H1 (cell line): ENCODE results near the gene GMEB1. TPM values are rescaled to one million over a fixed set of nuclear protein-coding genes. Genes with fewer than 3 reads are reported as not detected.

Experiments used
- CTCF ChIA-PET: fragments of 300-600 bp; sonication (Branson Sonifier 250); formaldehyde crosslinking; loops from one replicate; lab custom pipeline; 2021; ENCODE audit not compliant: partially characterized antibody; lab: Charles Lee
- POLR2A ChIA-PET: fragments of 300-600 bp; sonication (Branson Sonifier 250); formaldehyde crosslinking; loops from one replicate; lab custom pipeline; 2021; ENCODE audit warnings: inconsistent platforms; ENCODE audit not compliant: partially characterized antibody; lab: Charles Lee
- DNase-seq, 2 experiments: peaks; one replicate each; pipeline versions ENCODE4 v3.0.0 to v3.0.0-alpha.2; 2010 to 2022; ENCODE audit warnings: low spot score in 2 of 2, low read depth in 1 of 2, mixed read lengths in 1 of 2
- FAIRE-seq: peaks from 2 replicates; lab custom pipeline; 2011; peaks lifted over from hg19 to GRCh38; lab: Jason Lieb, UNC
- H2AFZ ChIP-seq: 2 replicates; pipeline ENCODE4 v1.8.1; 2012; ENCODE audit warnings: low read length, inconsistent platforms
- H2AK5ac ChIP-seq: 2 replicates; pipeline ENCODE4 v1.6.1; 2013; ENCODE audit warnings: low read depth, low read length
- H2BK120ac ChIP-seq: replicated peaks from 2 replicates; pipeline ENCODE3; 2013; ENCODE audit warnings: low read depth, low read length, inconsistent platforms
- H2BK12ac ChIP-seq: 2 replicates; pipeline ENCODE4 v1.6.1; 2013; ENCODE audit warnings: low read depth, low read length
- H2BK15ac ChIP-seq: 2 replicates; pipeline ENCODE4 v1.6.1; 2013; ENCODE audit warnings: low read length
- H2BK20ac ChIP-seq: 2 replicates; pipeline ENCODE4 v1.6.1; 2013; ENCODE audit warnings: low read length
- H2BK5ac ChIP-seq: 2 replicates; pipeline ENCODE4 v1.6.1; 2013; ENCODE audit warnings: low read depth, low read length
- H3K14ac ChIP-seq: 2 replicates; pipeline ENCODE4 v1.6.1; 2013; ENCODE audit warnings: inconsistent platforms; ENCODE audit not compliant: insufficient read length
- H3K18ac ChIP-seq: 2 replicates; pipeline ENCODE4 v1.6.1; 2013; ENCODE audit warnings: low read length; ENCODE audit errors: extremely low read depth
- H3K23ac ChIP-seq: 2 replicates; pipeline ENCODE4 v1.6.1; 2013; ENCODE audit warnings: inconsistent platforms; ENCODE audit not compliant: insufficient read length
- H3K23me2 ChIP-seq: 2 replicates; pipeline ENCODE4 v1.6.1; 2013; ENCODE audit warnings: low read depth, low read length
- H3K27ac ChIP-seq: 2 replicates; pipeline ENCODE4 v1.6.1; 2011; ENCODE audit warnings: low read depth, low read length, inconsistent platforms
- H3K27me3 ChIP-seq, 4 experiments: replicated peaks in 1 of 4; 1 replicate in 1 of 4; 2 replicates in 3 of 4; pipeline versions ENCODE4 v1.6.1 to v1.8.1; 2011 to 2013; ENCODE audit warnings: low read length in 3 of 4, mild to moderate bottlenecking in 3 of 4, inconsistent platforms in 2 of 4, mixed read lengths in 2 of 4, moderate library complexity in 1 of 4; ENCODE audit not compliant: control insufficient read depth in 3 of 4, insufficient read depth in 3 of 4; ENCODE audit errors: extremely low read depth in 1 of 4
- H3K36me3 ChIP-seq, 4 experiments: 2 replicates each; pipeline versions ENCODE4 v1.6.1 to v1.8.1; 2011 to 2013; ENCODE audit warnings: mild to moderate bottlenecking in 4 of 4, low read length in 3 of 4, moderate library complexity in 2 of 4, control low read depth in 1 of 4, inconsistent platforms in 1 of 4; ENCODE audit not compliant: insufficient read depth in 4 of 4, control insufficient read depth in 2 of 4
- H3K4ac ChIP-seq: replicated peaks from 2 replicates; pipeline ENCODE3; 2013; ENCODE audit warnings: low read length, low read depth, mixed read lengths, inconsistent platforms; ENCODE audit not compliant: insufficient read length
- H3K4me1 ChIP-seq, 4 experiments: replicated peaks in 1 of 4; 1 replicate in 1 of 4; 2 replicates in 3 of 4; pipeline versions ENCODE4 v1.6.1 to v1.8.1; 2011 to 2013; ENCODE audit warnings: low read length in 3 of 4, inconsistent platforms in 2 of 4, mixed read lengths in 1 of 4; ENCODE audit not compliant: insufficient read depth in 4 of 4, control insufficient read depth in 3 of 4
- H3K4me2 ChIP-seq, 2 experiments: 2 replicates each; pipeline versions ENCODE4 v1.6.1 to v1.8.1; 2011 to 2013; ENCODE audit warnings: low read depth in 2 of 2, low read length in 2 of 2, control low read depth in 1 of 2, inconsistent platforms in 1 of 2, mild to moderate bottlenecking in 1 of 2; ENCODE audit not compliant: insufficient read depth in 1 of 2
- H3K4me3 ChIP-seq, 4 experiments: fragments of 200-600, 300-600 bp in 1 of 4; sonication (generic), shearing (Covaris generic), sonication (Bioruptor Twin) in 1 of 4; 2 replicates each; pipeline versions ENCODE4 v1.5.1 to v1.8.1; 2011 to 2016; ENCODE audit warnings: low read length in 4 of 4, low read depth in 3 of 4, control low read depth in 2 of 4, inconsistent platforms in 2 of 4, mild to moderate bottlenecking in 2 of 4, mixed read lengths in 1 of 4, moderate library complexity in 1 of 4; ENCODE audit not compliant: insufficient read depth in 2 of 4; ENCODE audit errors: extremely low read depth in 1 of 4
- H3K56ac ChIP-seq: replicated peaks from 2 replicates; pipeline ENCODE3; 2013; ENCODE audit warnings: low read depth, mild to moderate bottlenecking, mixed read lengths, low read length, inconsistent platforms; ENCODE audit not compliant: insufficient read length
- H3K79me1 ChIP-seq: 2 replicates; pipeline ENCODE4 v1.6.1; 2013; ENCODE audit warnings: low read depth, low read length, control low read depth
- H3K79me2 ChIP-seq, 2 experiments: 2 replicates each; pipeline versions ENCODE4 v1.6.1 to v1.8.1; 2012 to 2013; ENCODE audit warnings: low read length in 2 of 2, mild to moderate bottlenecking in 2 of 2, inconsistent platforms in 1 of 2; ENCODE audit not compliant: insufficient read depth in 2 of 2, control insufficient read depth in 1 of 2
- H3K9ac ChIP-seq, 4 experiments: replicated peaks in 1 of 4; 1 replicate in 1 of 4; 2 replicates in 3 of 4; pipeline versions ENCODE4 v1.6.1 to v1.8.1; 2011 to 2013; ENCODE audit warnings: low read depth in 3 of 4, low read length in 3 of 4, control low read depth in 2 of 4, mild to moderate bottlenecking in 2 of 4, moderate library complexity in 2 of 4, inconsistent platforms in 1 of 4; ENCODE audit errors: extremely low read depth in 1 of 4
- H3K9me3 ChIP-seq, 2 experiments: 2 replicates each; pipeline versions ENCODE4 v1.6.1 to v1.8.1; 2012 to 2013; ENCODE audit warnings: mild to moderate bottlenecking in 2 of 2, moderate library complexity in 2 of 2, control low read depth in 1 of 2, inconsistent platforms in 1 of 2, low read depth in 1 of 2, low read length in 1 of 2, mixed read lengths in 1 of 2; ENCODE audit not compliant: insufficient read depth in 2 of 2
- H4K20me1 ChIP-seq, 2 experiments: replicated peaks in 1 of 2; 2 replicates each; pipeline versions ENCODE3 to v1.8.1; 2011 to 2013; ENCODE audit warnings: inconsistent platforms in 2 of 2, low read length in 2 of 2, mild to moderate bottlenecking in 1 of 2; ENCODE audit not compliant: insufficient read depth in 2 of 2, control insufficient read depth in 1 of 2
- H4K5ac ChIP-seq: 2 replicates; pipeline ENCODE4 v1.6.1; 2013; ENCODE audit warnings: low read length, low read depth, mixed read lengths, inconsistent platforms; ENCODE audit not compliant: insufficient read length
- H4K8ac ChIP-seq: 2 replicates; pipeline ENCODE4 v1.8.0; 2013; ENCODE audit warnings: mild to moderate bottlenecking, moderate library complexity, low read length, inconsistent platforms; ENCODE audit not compliant: insufficient read depth; ENCODE audit errors: extremely low read depth
- H4K91ac ChIP-seq: replicated peaks from 2 replicates; pipeline ENCODE3; 2013; ENCODE audit warnings: low read length, mixed read lengths, inconsistent platforms; ENCODE audit not compliant: insufficient read length
- ATF3 ChIP-seq: IDR thresholded peaks from 2 replicates; pipeline ENCODE4 v1.6.1; 2011; ENCODE audit warnings: low read depth, mild to moderate bottlenecking, low read length; ENCODE audit not compliant: insufficient read depth
- BACH1 ChIP-seq: IDR thresholded peaks from 2 replicates; pipeline ENCODE4 v1.6.1; 2012; ENCODE audit warnings: low read length, improper control_type of control experiment
- CEBPB ChIP-seq: IDR thresholded peaks from 2 replicates; pipeline ENCODE4 v1.6.1; 2012; ENCODE audit warnings: low read depth, low read length
- CTBP2 ChIP-seq: IDR thresholded peaks from 2 replicates; pipeline ENCODE4 v1.7.0; 2011; ENCODE audit warnings: borderline replicate concordance, mild to moderate bottlenecking, moderate library complexity, mixed read lengths, low read length; ENCODE audit not compliant: insufficient read depth, insufficient read length
- FOSL1 ChIP-seq: IDR thresholded peaks from 2 replicates; pipeline ENCODE4 v1.6.1; 2011; ENCODE audit warnings: mild to moderate bottlenecking, low read depth, low read length, moderate library complexity; ENCODE audit not compliant: insufficient read depth
- JUN ChIP-seq: IDR thresholded peaks from 2 replicates; pipeline ENCODE4 v1.6.1; 2011; ENCODE audit warnings: low read depth, mild to moderate bottlenecking, improper control_type of control experiment, low read length
- KDM4A ChIP-seq: IDR thresholded peaks from one replicate; pipeline ENCODE4 v1.7.1; 2012; ENCODE audit warnings: low read depth, mild to moderate bottlenecking, moderate library complexity, low read length, inconsistent platforms; ENCODE audit not compliant: severe bottlenecking
- NRF1 ChIP-seq: IDR thresholded peaks from 2 replicates; pipeline ENCODE4 v1.6.1; 2011; ENCODE audit warnings: mild to moderate bottlenecking, low read depth, low read length, improper control_type of control experiment
- PHF8 ChIP-seq: fragments of 200-600 bp; sonication (generic); conservative IDR thresholded peaks from 2 replicates; pipeline ENCODE4 v1.7.1; 2012; ENCODE audit warnings: low read depth, mild to moderate bottlenecking, inconsistent platforms, low read length, moderate library complexity
- POLR2AphosphoS5 ChIP-seq: IDR thresholded peaks from 2 replicates; pipeline ENCODE4 v1.6.1; 2011; ENCODE audit warnings: low read depth, low read length
- SP2 ChIP-seq: IDR thresholded peaks from 2 replicates; pipeline ENCODE4 v1.6.1; 2012; ENCODE audit warnings: mild to moderate bottlenecking, low read length, inconsistent platforms
- TCF12 ChIP-seq: IDR thresholded peaks from 2 replicates; pipeline ENCODE4 v1.6.1; 2011; ENCODE audit warnings: low read depth, mild to moderate bottlenecking, low read length
- USF2 ChIP-seq: IDR thresholded peaks from 2 replicates; pipeline ENCODE4 v1.6.1; 2011; ENCODE audit warnings: low read length, improper control_type of control experiment
- WGBS, 2 experiments: shearing (Covaris generic) in 1 of 2; methylation state at CpG; one replicate each; pipeline versions ENCODE4 v1.1.6 to v1.1.7; 2013 to 2015; ENCODE audit warnings: low lambda C conversion rate in 2 of 2, mixed read lengths in 2 of 2, inconsistent platforms in 1 of 2, low coverage in 1 of 2, missing lambda C conversion rate in 1 of 2; ENCODE audit not compliant: insufficient replicate concordance in 2 of 2, insufficient coverage in 1 of 2, insufficient read length in 1 of 2; ENCODE audit errors: extremely low coverage in 1 of 2, missing lambda C conversion rate in 1 of 2; 5-methylcytosine and 5-hydroxymethylcytosine counted together
- polyA plus RNA-seq, 7 experiments: library from polyadenylated mRNA; depleted of rRNA in 3 of 7; stranded (reverse) in 5 of 7; unstranded in 2 of 7; fragments of >200 nt in 5 of 7; fragments of 200-250 nt in 2 of 7; gene quantifications; 1 replicate in 5 of 7; 2 replicates in 1 of 7; 4 replicates in 1 of 7; pipeline versions ENCODE4 v1.2.1 to v1.2.3, GENCODE V29; 2011 to 2013; ENCODE audit warnings: missing spikeins in 2 of 7, mixed read lengths in 2 of 7
- total RNA-seq: library from RNA; stranded (reverse); fragmentation: NEBNext Ultra II Directional; extraction: Animal tissue kit (Norgen Biotek cat#: 25700); gene quantifications from 2 replicates; pipeline ENCODE4 v1.2.1, GENCODE V29; 2021

The GMEB1 gene
- total and polyA plus RNA-seq, 2 of the 8 experiments (the other 6 are each of a cell fraction or from before 2014, with no cell fraction given): 13.3 to 26.2 TPM

- Histone ChIP-seq H3K79me2 (peaks cover 38 to 99% of the 10 kb centered on the region in 2 experiments), H4K8ac (no peak overlapping the region), H3K23me2 (no peaks in the 10 kb centered on the region), H3K18ac (no peak overlapping the region), H3K79me1 (peaks cover 5% of the 10 kb centered on the region; the same call in 1 of the 2 replicates), H3K27ac (no peak overlapping the region), H3K4me1 (peaks cover 0 to 9% (median 1%) of the 10 kb centered on the region in 4 experiments; a peak in 2 of 7 replicates), H2BK20ac (no peak overlapping the region), H3K27me3 (no peaks in the 10 kb centered on the region), H3K4me3 (no peak overlapping the region), H4K20me1 (peaks cover 26 to 37% of the 10 kb centered on the region in 2 experiments), H2BK12ac (no peak overlapping the region), H3K9me3 (no peaks in the 10 kb centered on the region), H2BK5ac (no peak overlapping the region), H3K23ac (no peak overlapping the region), H4K5ac (no peak overlapping the region), H2BK15ac (no peak overlapping the region), H2AK5ac (no peak overlapping the region), H2AFZ (no peak overlapping the region), H3K9ac (no peak overlapping the region), H4K91ac (no peak overlapping the region), H3K4ac (no peak overlapping the region), H3K36me3 (peaks cover 0 to 42% (median under 1%) of the 10 kb centered on the region in 4 experiments; a peak in 4 of 8 replicates), H3K56ac (no peak overlapping the region), H3K14ac (no peak overlapping the region), H2BK120ac (no peak overlapping the region), H3K4me2 (no peak overlapping the region)
- FAIRE-seq: no peak
- POLR2A ChIA-PET: interaction anchor here (0.6 to 18.9 kb wide), 6 partner anchors 7 to 76 kb away, joined by 3 to 369 read pairs (median 24); partner anchors contain the start of gene YTHDF2
- no peak for DNase-seq
- CTCF ChIA-PET: interaction anchor here (2.1 to 3.2 kb wide), 2 partner anchors 23 to 118 kb away, joined by 6 to 13 read pairs; partner anchors contain the start of gene YTHDF2
- WGBS, 2 experiments: 94% methylated on average over 3 of the region's 3 CpGs; no CpG with 5 or more reads in 1 of the 2 experiments
- TF ChIP-seq POLR2AphosphoS5 (no peak), CEBPB (no peak), JUN (no peak), PHF8 (no peak), BACH1 (no peak), KDM4A (no peak), FOSL1 (no peak), ATF3 (no peak), TCF12 (no peak), SP2 (no peak), NRF1 (no peak), USF2 (no peak), CTBP2 (no peak)
These were observed 90.7 kb downstream of the GMEB1 start for GRCh38 chr1:28759257-28759656.
